HL-60 (cell line): ENCODE data around the gene TBC1D21.

Experiments
- POLR2AphosphoS5 ChIP-seq: IDR thresholded peaks from 2 replicates; pipeline ENCODE4 v1.6.1; 2012; ENCODE audit warnings: low read depth
- REST ChIP-seq: IDR thresholded peaks from 2 replicates; pipeline ENCODE4 v1.6.1; 2012; ENCODE audit warnings: low read depth; ENCODE audit not compliant: insufficient replicate concordance
- TF ChIP-seq, protein P1 (sequence below): IDR thresholded peaks from one replicate; pipeline ENCODE4 v1.5.1; 2011; ENCODE audit warnings: low read length, control low read depth, inconsistent platforms; ENCODE audit not compliant: insufficient read depth

DNA sequence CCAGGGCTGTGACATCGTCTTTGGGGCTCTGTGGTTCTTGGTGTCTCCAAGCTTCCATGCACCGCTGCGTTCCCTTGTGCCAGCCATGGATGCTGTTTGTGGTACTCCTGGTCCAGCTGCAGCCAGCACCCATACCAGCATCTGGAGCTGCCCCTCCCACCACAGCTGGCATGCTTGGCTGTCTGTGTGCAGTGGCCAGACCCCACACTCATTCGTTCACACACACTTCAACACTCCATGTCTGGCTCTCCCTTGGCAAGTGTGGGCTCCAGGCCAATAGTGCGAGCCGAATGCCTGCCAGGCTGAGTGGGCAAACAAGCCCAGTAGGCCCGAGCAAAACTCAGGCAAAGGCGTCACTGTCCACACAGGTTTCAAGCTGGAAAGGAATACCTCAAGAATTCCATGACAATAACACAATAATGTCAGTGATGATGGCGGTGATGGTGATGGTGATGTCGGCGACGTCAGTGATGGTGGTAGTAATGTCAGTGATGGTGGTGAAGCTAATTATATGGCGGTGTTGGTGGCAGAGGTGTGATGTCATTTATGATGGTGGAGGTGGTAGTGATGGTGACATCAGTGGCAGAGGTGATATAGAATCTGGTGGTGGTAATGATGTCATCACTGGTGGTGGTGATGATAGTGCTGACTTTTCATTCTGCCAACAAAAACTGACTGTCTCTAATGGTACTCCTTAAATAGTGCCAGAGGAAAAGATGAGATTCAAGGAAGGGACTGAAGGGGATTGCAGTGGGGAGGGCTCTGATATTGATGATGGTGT lies 19.3 kb downstream of the TBC1D21 start:
- TF ChIP-seq POLR2AphosphoS5 (no peak), REST (no peak)
- TF ChIP-seq, protein P1, sequence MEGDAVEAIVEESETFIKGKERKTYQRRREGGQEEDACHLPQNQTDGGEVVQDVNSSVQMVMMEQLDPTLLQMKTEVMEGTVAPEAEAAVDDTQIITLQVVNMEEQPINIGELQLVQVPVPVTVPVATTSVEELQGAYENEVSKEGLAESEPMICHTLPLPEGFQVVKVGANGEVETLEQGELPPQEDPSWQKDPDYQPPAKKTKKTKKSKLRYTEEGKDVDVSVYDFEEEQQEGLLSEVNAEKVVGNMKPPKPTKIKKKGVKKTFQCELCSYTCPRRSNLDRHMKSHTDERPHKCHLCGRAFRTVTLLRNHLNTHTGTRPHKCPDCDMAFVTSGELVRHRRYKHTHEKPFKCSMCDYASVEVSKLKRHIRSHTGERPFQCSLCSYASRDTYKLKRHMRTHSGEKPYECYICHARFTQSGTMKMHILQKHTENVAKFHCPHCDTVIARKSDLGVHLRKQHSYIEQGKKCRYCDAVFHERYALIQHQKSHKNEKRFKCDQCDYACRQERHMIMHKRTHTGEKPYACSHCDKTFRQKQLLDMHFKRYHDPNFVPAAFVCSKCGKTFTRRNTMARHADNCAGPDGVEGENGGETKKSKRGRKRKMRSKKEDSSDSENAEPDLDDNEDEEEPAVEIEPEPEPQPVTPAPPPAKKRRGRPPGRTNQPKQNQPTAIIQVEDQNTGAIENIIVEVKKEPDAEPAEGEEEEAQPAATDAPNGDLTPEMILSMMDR, result no peak
